ENCODE measurements around the gene EZR.

The EZR gene

GRCh38 chr6:158808442-158808833, 10.7 kb downstream of the EZR start:
- H3K4me1 ChIP-seq (ENCODE audit: low read length), result peaks cover 19% of the 10 kb centered on the region
- H3K4me2 ChIP-seq (ENCODE audit: low read depth, low read length), result no peak overlapping the region
- no peak for DNase-seq
- peaks cover 9% of the 10 kb centered on the region for H3F3A ChIP-seq (ENCODE audit: insufficient read depth, low read length)
- H3K36me3 ChIP-seq (replicated peaks; ENCODE audit: insufficient read depth, low read length), result no peaks in the 10 kb centered on the region; the same call in 1 of the 2 replicates
- no peaks in the 10 kb centered on the region for H3K9me2 ChIP-seq (replicated peaks; ENCODE audit: insufficient read depth, low read length)
- peaks cover 8% of the 10 kb centered on the region for H4K20me1 ChIP-seq (ENCODE audit: insufficient read depth, low read length)
- no peaks in the 10 kb centered on the region for H3K9me3 ChIP-seq (replicated peaks; ENCODE audit: insufficient read depth, low read length)
- H3K27me3 ChIP-seq (replicated peaks; ENCODE audit: insufficient read depth, low read length), result no peaks in the 10 kb centered on the region
- TF ChIP-seq EZH2phosphoT487 (IDR thresholded peaks at IDR 0.05; ENCODE audit: low read length) (no peak), EZH2 (optimal IDR thresholded peaks at IDR 0.05; ENCODE audit: low read depth, low read length) (no peak), CTCF (IDR thresholded peaks at IDR 0.05; ENCODE audit: low read length) (no peak)
- peaks cover 93% of the 10 kb centered on the region for H3K79me2 ChIP-seq (ENCODE audit: low read length)
- H3K4me3 ChIP-seq (ENCODE audit: low read length), result no peak overlapping the region
- H3K9ac ChIP-seq (ENCODE audit: low read length), result no peak overlapping the region
- no peak overlapping the region for H2AFZ ChIP-seq (ENCODE audit: low read length)
- H3K27ac ChIP-seq (ENCODE audit: low read length), result no peak overlapping the region

- no peak overlapping the region for H3K4me2 ChIP-seq (ENCODE audit: low read depth, low read length)
- DNase-seq, result no peak
- H3K27ac ChIP-seq (ENCODE audit: low read length), result no peak overlapping the region
- H3K9me3 ChIP-seq (replicated peaks; ENCODE audit: insufficient read depth, low read length), result no peaks in the 10 kb centered on the region
- TF ChIP-seq CTCF (IDR thresholded peaks at IDR 0.05; ENCODE audit: low read length), result no peak
- TF ChIP-seq EZH2phosphoT487 (IDR thresholded peaks at IDR 0.05; ENCODE audit: low read length), result no peak
- TF ChIP-seq EZH2 (optimal IDR thresholded peaks at IDR 0.05; ENCODE audit: low read depth, low read length), result no peak
- peaks cover 9% of the 10 kb centered on the region for H3F3A ChIP-seq (ENCODE audit: insufficient read depth, low read length)
- H3K4me1 ChIP-seq (ENCODE audit: low read length), result peaks cover 17% of the 10 kb centered on the region
- no peak overlapping the region for H3K4me3 ChIP-seq (ENCODE audit: low read length)
- no peaks in the 10 kb centered on the region for H3K9me2 ChIP-seq (replicated peaks; ENCODE audit: insufficient read depth, low read length)
- peaks cover 92% of the 10 kb centered on the region for H3K79me2 ChIP-seq (ENCODE audit: low read length)
- no peak overlapping the region for H2AFZ ChIP-seq (ENCODE audit: low read length)
- H4K20me1 ChIP-seq (ENCODE audit: insufficient read depth, low read length), result peaks cover 2% of the 10 kb centered on the region; the same call in 1 of the 2 replicates
- no peak overlapping the region for H3K9ac ChIP-seq (ENCODE audit: low read length)
- H3K36me3 ChIP-seq (replicated peaks; ENCODE audit: insufficient read depth, low read length), result no peaks in the 10 kb centered on the region; the same call in 1 of the 2 replicates
- H3K27me3 ChIP-seq (replicated peaks; ENCODE audit: insufficient read depth, low read length), result no peaks in the 10 kb centered on the region
These were observed 11.4 kb downstream of the EZR start for GRCh38 chr6:158807515-158808441.

- Histone ChIP-seq H3K9me3 (replicated peaks; ENCODE audit: insufficient read depth, low read length) (no peaks in the 10 kb centered on the region), H3K27ac (ENCODE audit: low read length) (no peak overlapping the region), H3K4me1 (ENCODE audit: low read length) (peaks cover 16% of the 10 kb centered on the region), H3K9me2 (replicated peaks; ENCODE audit: insufficient read depth, low read length) (no peaks in the 10 kb centered on the region), H3F3A (ENCODE audit: insufficient read depth, low read length) (peaks cover 9% of the 10 kb centered on the region), H3K36me3 (replicated peaks; ENCODE audit: insufficient read depth, low read length) (no peaks in the 10 kb centered on the region; the same call in 1 of the 2 replicates), H3K9ac (ENCODE audit: low read length) (no peak overlapping the region), H4K20me1 (ENCODE audit: insufficient read depth, low read length) (no peaks in the 10 kb centered on the region; the same call in 1 of the 2 replicates), H3K4me2 (ENCODE audit: low read depth, low read length) (no peak overlapping the region), H3K27me3 (replicated peaks; ENCODE audit: insufficient read depth, low read length) (no peaks in the 10 kb centered on the region), H3K4me3 (ENCODE audit: low read length) (no peak overlapping the region), H2AFZ (ENCODE audit: low read length) (no peak overlapping the region), H3K79me2 (ENCODE audit: low read length) (peaks cover 92% of the 10 kb centered on the region)
- no peak for DNase-seq
- no peak for TF ChIP-seq CTCF (IDR thresholded peaks at IDR 0.05; ENCODE audit: low read length)
These were observed 13.3 kb downstream of the EZR start for GRCh38 chr6:158805698-158806377.
